ENCODE results near the gene CHST4. TPM values are rescaled to one million over a fixed set of nuclear protein-coding genes. Genes with fewer than 3 reads are reported as not detected.
"Not testable (repeated sequence)": the region's sequence is repeated elsewhere in the genome, so short reads cannot be mapped to it uniquely, and the experiment has no call there.

Gene CHST4
- total RNA-seq, 2 donors from 2014 or later: not detected

DNA sequence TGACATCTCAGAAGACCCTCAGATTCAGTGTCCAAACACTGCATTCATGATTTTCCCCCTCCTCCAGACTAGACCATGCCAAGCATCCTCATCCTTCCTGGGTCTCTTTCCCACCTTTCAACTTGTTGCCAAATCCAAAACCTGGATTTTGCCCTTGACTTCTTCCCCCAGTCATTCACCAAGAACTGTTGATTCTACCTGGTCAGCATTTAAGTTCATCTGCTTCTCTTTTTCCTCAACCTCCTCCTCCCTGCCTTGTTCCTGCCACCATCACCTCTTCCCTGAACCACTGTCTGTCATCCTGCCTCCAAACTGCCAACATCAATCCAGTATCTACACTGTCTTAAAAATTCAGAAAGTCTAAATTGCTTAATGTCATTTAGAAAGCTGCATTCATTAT lies 20.9 kb downstream of the CHST4 start:
- H3K27ac Mint-ChIP-seq: no peak overlapping the region
- H3K4me1 Mint-ChIP-seq: peaks cover 4% of the 10 kb centered on the region

DNA sequence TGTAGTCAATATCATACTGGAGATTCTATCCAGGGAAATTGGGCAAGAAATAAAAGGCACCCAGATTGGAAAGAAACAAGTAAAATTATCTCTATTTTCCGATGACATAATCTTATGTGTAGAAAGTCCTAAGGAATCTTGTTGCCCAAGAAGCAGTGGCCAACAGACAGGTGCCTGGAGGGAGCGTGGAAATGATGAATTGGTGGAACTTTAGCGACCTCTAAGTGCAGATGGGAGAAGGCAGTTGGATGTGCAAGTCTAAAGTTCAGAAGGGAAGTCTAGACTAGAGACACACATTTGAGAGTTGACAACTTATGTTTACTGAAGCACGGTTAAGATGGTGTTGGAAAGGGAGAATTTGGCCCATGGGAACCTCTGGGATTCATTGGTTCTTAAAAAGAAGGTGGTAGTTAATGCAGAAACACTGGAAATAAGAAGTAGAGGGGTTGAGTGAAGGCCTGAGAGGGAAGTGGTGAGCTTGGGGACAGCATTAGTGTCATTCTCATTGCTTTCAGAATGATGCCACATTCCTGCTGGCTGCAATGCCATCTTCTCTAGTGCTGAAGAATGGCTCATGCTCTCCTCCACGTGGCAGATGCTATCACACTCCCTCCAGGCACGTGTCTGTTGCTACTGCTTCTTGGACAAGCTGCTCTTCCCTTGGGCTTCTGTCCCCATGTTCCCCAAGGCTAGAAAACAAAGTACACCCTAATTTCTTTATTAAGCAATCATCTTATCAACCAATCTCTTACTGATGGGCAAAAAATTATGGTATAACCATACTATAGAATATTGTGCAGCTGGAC lies 26.7 kb downstream of the CHST4 start:
- no peaks in the 10 kb centered on the region for H3K4me1 Mint-ChIP-seq
- H3K27ac Mint-ChIP-seq: no peak overlapping the region
- peaks cover 13% of the 10 kb centered on the region for H3K27me3 Mint-ChIP-seq
- H3K9me3 Mint-ChIP-seq: peaks cover 5% of the 10 kb centered on the region
- no peaks in the 10 kb centered on the region for H3K36me3 Mint-ChIP-seq (ENCODE audit: low read depth)
- H3K4me3 Mint-ChIP-seq: no peak overlapping the region
- ATAC-seq (replicated peaks): no peak

More for the DNA sequence above, 20.9 kb downstream of the CHST4 start:
- Mint-ChIP-seq H3K9me3 (no peaks in the 10 kb centered on the region), H3K27me3 (peaks cover 10% of the 10 kb centered on the region), H3K4me3 (no peak overlapping the region), H3K36me3 (ENCODE audit: low read depth) (no peaks in the 10 kb centered on the region)
- ATAC-seq (replicated peaks): no peak

- H3K36me3 Mint-ChIP-seq (ENCODE audit: low read depth): no peaks in the 10 kb centered on the region
Measured at GRCh38 chr16:71555230-71555891, 29.1 kb downstream of the CHST4 start.

DNA sequence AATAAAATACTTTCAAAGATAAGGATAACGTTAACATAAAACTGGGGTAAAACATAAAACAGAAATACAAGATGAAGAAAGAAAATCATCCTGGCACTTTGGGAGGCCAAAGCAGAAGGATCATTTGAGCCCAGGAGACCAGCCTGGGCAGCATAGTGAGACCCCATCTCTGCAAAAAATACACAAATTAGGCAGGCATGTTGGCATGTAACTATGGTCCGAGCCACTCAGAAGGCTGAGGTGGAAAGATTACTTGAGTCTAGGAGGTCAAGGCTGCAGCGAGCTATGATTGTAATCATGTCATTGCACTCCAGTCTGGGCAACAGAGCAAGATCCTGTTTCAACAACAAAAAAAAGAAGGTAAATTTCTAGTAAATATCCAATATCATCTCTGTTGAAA lies 31.1 kb downstream of the CHST4 start:
- Mint-ChIP-seq H3K4me3 (no peak overlapping the region), H3K4me1 (no peaks in the 10 kb centered on the region), H3K27ac (no peak overlapping the region), H3K9me3 (peaks cover 9% of the 10 kb centered on the region), H3K36me3 (ENCODE audit: low read depth) (no peaks in the 10 kb centered on the region), H3K27me3 (peaks cover 7% of the 10 kb centered on the region)
- ATAC-seq (replicated peaks): no peak

More at GRCh38 chr16:71555230-71555891, 29.1 kb downstream of the CHST4 start:
- no peaks in the 10 kb centered on the region for H3K4me1 Mint-ChIP-seq
- no peak for ATAC-seq (replicated peaks)
- H3K9me3 Mint-ChIP-seq: peaks cover 5% of the 10 kb centered on the region
- H3K27me3 Mint-ChIP-seq: peaks cover 7% of the 10 kb centered on the region
- H3K4me3 Mint-ChIP-seq: no peak overlapping the region
- H3K27ac Mint-ChIP-seq: no peak overlapping the region

DNA sequence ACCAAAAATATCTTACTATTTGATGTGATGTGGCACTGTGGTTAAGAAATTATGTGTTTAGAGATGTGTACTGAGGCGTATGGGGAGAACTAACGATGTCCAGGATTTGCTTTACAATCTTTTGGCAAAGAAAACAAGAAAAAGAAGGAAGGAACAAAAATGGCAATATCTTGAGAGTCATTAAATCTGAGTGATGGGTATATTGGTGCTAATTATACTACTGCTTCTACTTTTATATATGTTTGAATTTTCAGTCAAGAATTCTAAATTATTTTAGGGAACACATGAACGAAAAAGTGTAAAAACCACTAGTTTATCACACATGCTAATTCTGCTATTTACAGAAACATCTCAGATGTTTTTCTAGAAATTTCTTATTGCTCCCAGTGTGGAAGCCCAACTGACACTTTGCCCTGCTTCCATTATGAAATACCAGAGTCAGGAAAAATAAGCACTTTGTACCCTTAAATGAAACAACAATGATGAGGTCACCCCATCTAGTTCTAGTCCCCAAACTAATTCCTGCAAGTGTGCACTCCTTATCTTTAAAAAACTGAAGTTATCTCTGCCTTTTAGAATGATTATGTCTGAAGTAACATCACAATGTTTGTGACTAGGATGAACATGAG lies 31.8 kb downstream of the CHST4 start:
- Mint-ChIP-seq H3K27ac (no peak overlapping the region), H3K4me1 (no peaks in the 10 kb centered on the region), H3K36me3 (ENCODE audit: low read depth) (no peaks in the 10 kb centered on the region), H3K27me3 (no peaks in the 10 kb centered on the region), H3K9me3 (peaks cover 4% of the 10 kb centered on the region), H3K4me3 (no peak overlapping the region)
- no peak for ATAC-seq (replicated peaks)

DNA sequence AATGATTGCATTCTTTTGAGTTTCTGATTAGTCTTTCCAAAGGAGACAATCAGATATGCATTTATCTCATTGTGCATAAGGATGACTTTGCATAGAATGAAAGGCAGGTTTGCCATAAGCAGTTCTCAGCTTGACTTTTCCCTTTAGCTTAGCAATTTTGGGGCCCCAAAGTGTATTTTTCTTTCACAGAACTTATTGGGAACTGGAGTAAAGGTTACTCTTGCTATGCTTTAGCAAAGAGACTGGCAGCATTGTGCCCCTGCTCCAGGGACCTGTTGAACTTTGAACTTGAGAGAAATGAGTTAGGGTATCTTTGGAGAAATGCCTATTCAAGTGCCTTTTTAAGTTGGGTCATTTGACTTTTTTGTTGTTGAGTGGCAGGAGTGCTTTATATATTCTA lies 33.6 kb downstream of the CHST4 start:
- no peak for ATAC-seq (replicated peaks)
- Mint-ChIP-seq H3K9me3 (peaks cover 4% of the 10 kb centered on the region), H3K4me1 (peaks cover 4% of the 10 kb centered on the region), H3K4me3 (no peak overlapping the region), H3K27ac (no peak overlapping the region), H3K36me3 (ENCODE audit: low read depth) (peaks cover 6% of the 10 kb centered on the region), H3K27me3 (no peaks in the 10 kb centered on the region)

GRCh38 chr16:71561886-71562285 lies 35.7 kb downstream of the CHST4 start:
- H3K27me3 Mint-ChIP-seq; ATAC-seq (replicated peaks); H3K9me3 Mint-ChIP-seq; H3K4me3 Mint-ChIP-seq; H3K27ac Mint-ChIP-seq: not testable (repeated sequence)
- H3K4me1 Mint-ChIP-seq: peaks cover 13% of the 10 kb centered on the region
- H3K36me3 Mint-ChIP-seq (ENCODE audit: low read depth): peaks cover 13% of the 10 kb centered on the region

GRCh38 chr16:71562552-71562951 lies 36.3 kb downstream of the CHST4 start:
- Mint-ChIP-seq H3K27ac (no peak overlapping the region), H3K9me3 (peaks cover 4% of the 10 kb centered on the region), H3K4me1 (peaks cover 13% of the 10 kb centered on the region), H3K36me3 (ENCODE audit: low read depth) (peaks cover 13% of the 10 kb centered on the region), H3K4me3 (no peak overlapping the region), H3K27me3 (no peaks in the 10 kb centered on the region)
- no peak for ATAC-seq (replicated peaks)

DNA sequence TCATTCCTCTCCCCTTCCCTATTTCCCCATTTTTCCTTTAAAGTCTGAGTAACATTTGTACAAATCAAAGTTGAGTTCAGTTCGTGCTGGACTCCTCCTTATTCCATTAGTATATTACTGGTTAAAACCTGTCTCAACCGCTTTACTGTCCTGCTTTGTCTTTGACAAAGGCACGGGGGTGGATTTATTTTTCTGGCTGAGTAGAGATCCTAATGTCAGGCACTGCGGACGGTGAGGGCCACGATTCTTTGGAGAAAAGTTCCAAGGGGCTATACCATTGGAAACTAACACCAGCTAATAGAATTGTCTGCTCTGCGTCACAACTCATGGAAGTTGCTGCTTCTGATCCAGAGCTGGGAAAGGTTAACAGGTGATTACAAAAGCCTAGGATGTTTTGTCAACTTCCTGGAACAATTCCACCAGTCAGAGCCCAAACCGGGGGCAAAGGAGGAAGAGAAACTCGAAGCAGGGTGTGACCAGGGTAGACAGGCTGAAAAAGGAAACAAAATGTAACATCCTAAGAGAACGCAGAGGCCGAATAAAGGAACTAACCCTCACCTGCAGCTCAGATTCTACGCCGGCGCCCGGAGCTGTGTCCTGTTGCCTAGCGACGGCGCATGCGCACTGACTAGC lies 38.2 kb downstream of the CHST4 start:
- Mint-ChIP-seq H3K27ac (peak overlapping the region; percentile 96), H3K4me3 (peak overlapping the region; percentile 93), H3K27me3 (no peaks in the 10 kb centered on the region), H3K36me3 (ENCODE audit: low read depth) (peaks cover 13% of the 10 kb centered on the region), H3K9me3 (peaks cover 4% of the 10 kb centered on the region), H3K4me1 (peaks cover 13% of the 10 kb centered on the region)
- no peak for ATAC-seq (replicated peaks)

DNA sequence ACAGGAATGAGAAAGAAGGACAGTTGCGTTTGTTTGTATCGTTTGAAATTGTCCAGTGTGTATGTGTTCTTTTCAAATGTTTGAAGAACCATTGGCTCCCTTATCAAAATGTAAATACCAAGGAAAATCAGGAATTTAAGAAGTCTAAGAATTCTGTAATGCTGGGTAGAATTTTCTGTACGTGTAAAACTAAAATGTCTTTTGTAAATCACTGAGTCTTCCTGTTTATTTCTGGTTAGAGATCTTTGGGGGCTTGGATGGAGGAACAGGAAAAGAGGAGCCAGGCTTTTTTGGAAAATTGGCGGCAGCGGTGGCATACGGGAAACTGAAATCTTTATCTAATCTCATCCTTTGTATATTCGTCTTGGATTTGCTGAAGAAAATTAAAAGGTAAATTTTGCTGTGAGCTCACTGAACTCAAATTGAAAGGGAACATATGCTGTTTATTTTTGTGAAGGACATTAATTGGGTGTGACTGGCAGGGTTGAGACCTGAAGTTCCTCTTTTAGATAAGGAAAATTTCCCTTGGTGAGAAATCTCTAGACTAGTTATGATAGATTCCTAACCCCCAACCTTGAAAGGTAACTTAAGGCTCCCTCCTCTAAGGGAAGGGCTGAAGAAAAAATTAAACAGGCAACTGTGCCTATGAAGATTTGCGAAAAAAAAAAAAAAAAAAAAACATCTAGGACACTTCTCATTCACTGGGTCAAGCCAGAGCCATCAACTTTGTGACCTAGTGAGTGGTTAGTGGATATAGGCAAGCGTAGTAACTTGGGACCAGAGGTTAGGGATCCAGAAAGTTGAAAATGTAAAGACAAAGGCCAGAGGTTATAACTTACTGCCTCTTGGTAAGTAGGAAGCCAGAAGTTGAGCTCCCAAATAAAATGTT lies 39.8 kb downstream of the CHST4 start:
- peaks cover 13% of the 10 kb centered on the region for H3K36me3 Mint-ChIP-seq (ENCODE audit: low read depth)
- peak overlapping the region; percentile 93 for H3K4me3 Mint-ChIP-seq
- ATAC-seq (replicated peaks): no peak
- peaks cover 4% of the 10 kb centered on the region for H3K9me3 Mint-ChIP-seq
- peaks cover 13% of the 10 kb centered on the region for H3K4me1 Mint-ChIP-seq
- peak overlapping the region; percentile 96 for H3K27ac Mint-ChIP-seq
- H3K27me3 Mint-ChIP-seq: no peaks in the 10 kb centered on the region

- Mint-ChIP-seq H3K9me3 (no peaks in the 10 kb centered on the region), H3K4me3 (no peak overlapping the region), H3K4me1 (peaks cover 13% of the 10 kb centered on the region), H3K27me3 (peaks cover 4% of the 10 kb centered on the region), H3K27ac (peak overlapping the region; percentile 26), H3K36me3 (ENCODE audit: low read depth) (peaks cover 13% of the 10 kb centered on the region)
- ATAC-seq (replicated peaks): no peak
Measured at GRCh38 chr16:71567931-71568330, 41.7 kb downstream of the CHST4 start.

DNA sequence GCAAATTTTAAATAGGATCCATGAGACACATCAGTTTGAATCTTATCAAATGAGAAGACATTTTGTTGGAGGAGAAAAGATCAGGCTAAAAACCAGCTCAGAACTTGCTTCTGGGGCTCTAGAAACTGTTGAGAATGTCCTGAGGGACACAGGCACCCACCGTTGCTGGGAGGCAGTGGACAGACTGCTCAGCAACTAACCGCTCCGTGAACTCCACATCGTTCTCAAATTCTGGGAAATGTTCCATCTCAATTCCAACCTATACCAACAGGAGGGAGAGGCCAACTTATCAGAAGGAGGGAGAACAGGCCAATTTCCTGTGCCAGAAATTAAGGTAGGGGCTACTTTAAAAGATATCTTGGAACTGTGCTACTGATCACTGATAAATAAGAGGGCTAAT lies 42.3 kb downstream of the CHST4 start:
- H3K27me3 Mint-ChIP-seq: peaks cover 4% of the 10 kb centered on the region
- H3K27ac Mint-ChIP-seq: peak overlapping the region; percentile 26
- H3K4me3 Mint-ChIP-seq: no peak overlapping the region
- ATAC-seq (replicated peaks): no peak
- H3K4me1 Mint-ChIP-seq: peaks cover 13% of the 10 kb centered on the region
- no peaks in the 10 kb centered on the region for H3K9me3 Mint-ChIP-seq
- H3K36me3 Mint-ChIP-seq (ENCODE audit: low read depth): peaks cover 13% of the 10 kb centered on the region

DNA sequence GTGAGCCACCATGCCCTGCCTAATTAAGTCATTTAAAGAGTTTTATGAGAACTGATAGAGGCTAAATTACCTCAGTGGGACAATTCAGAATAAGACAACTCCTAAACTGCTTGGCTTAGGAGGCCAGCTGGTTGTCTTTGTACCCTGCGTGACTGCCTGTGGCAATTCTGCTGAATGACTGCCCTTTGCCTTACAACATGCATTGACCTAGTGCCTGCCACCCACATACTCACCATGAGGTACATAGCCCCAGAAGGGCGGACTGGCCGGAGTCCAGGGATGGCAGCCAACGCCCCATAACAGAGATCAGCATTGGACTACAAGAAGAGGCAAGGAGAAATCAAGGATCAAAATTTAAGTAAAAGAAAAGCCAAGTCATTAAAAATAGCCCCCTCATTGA lies 43.4 kb downstream of the CHST4 start:
- no peak for ATAC-seq (replicated peaks)
- Mint-ChIP-seq H3K27me3 (peaks cover 4% of the 10 kb centered on the region), H3K27ac (no peak overlapping the region), H3K9me3 (no peaks in the 10 kb centered on the region), H3K4me1 (peaks cover 10% of the 10 kb centered on the region), H3K4me3 (no peak overlapping the region), H3K36me3 (ENCODE audit: low read depth) (peaks cover 10% of the 10 kb centered on the region)

DNA sequence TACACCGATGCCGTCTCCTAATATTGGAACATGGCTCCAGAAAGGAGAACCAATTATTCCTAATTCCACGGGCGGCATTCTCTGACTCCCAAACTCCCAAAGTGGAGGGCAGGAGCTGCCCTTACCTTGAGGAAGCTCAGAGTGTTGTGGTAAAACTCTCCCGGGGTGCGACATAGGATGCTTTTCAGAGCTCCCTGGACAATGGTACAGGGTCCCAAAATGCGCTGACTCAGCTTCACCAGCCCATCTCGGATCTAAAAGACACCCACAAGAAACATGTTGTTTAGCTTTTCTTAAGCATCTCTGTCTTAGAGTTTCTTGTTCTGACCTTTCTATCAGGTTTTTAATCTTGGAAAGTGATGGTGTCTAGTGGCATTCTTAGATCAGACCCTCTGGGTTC lies 43.9 kb downstream of the CHST4 start:
- H3K4me1 Mint-ChIP-seq: peaks cover 10% of the 10 kb centered on the region

More for the DNA sequence above, 43.9 kb downstream of the CHST4 start:
- H3K36me3 Mint-ChIP-seq (ENCODE audit: low read depth): peaks cover 5% of the 10 kb centered on the region
- no peaks in the 10 kb centered on the region for H3K9me3 Mint-ChIP-seq
- no peak overlapping the region for H3K27ac Mint-ChIP-seq
- no peak for ATAC-seq (replicated peaks)
- no peak overlapping the region for H3K4me3 Mint-ChIP-seq
- peaks cover 4% of the 10 kb centered on the region for H3K27me3 Mint-ChIP-seq

Data from activated T-helper 17 cell treated with anti-CD3 and anti-CD28 coated beads, Interleukin-2, amount 50 U/mL, for 72 hours (primary cell).